NCI-H2171 (cell line): ENCODE measurements around the gene SPDYE4.

Experiments used
- DNase-seq: peaks from one replicate; lab custom pipeline; 2025; lab: John Stamatoyannopoulos, UW

The SPDYE4 gene

GRCh38 chr17:8741366-8741765, 17.0 kb downstream of the SPDYE4 start:
- DNase-seq, result no peak

GRCh38 chr17:8740486-8740885, 17.9 kb downstream of the SPDYE4 start:
- no peak for DNase-seq

GRCh38 chr17:8739097-8739496, 19.2 kb downstream of the SPDYE4 start:
- no peak for DNase-seq

- no peak for DNase-seq
Measured at GRCh38 chr17:8736796-8737195, 21.6 kb downstream of the SPDYE4 start.

GRCh38 chr17:8736362-8736761, 22.0 kb downstream of the SPDYE4 start:
- DNase-seq, result no peak

- DNase-seq, result no peak
Measured at GRCh38 chr17:8735336-8735939, 22.9 kb downstream of the SPDYE4 start.

- DNase-seq, result no peak
Measured at GRCh38 chr17:8734876-8735275, 23.5 kb downstream of the SPDYE4 start.

- no peak for DNase-seq
Measured at GRCh38 chr17:8732406-8733085, 25.8 kb downstream of the SPDYE4 start.

- no peak for DNase-seq
Measured at GRCh38 chr17:8729860-8730259, 28.5 kb downstream of the SPDYE4 start.

GRCh38 chr17:8729421-8729820, 28.9 kb downstream of the SPDYE4 start:
- no peak for DNase-seq

GRCh38 chr17:8728971-8729370, 29.4 kb downstream of the SPDYE4 start:
- no peak for DNase-seq

- no peak for DNase-seq
Measured at GRCh38 chr17:8728251-8728938, 30.0 kb downstream of the SPDYE4 start.

- no peak for DNase-seq
Measured at GRCh38 chr17:8726941-8727555, 31.3 kb downstream of the SPDYE4 start.

- no peak for DNase-seq
Measured at GRCh38 chr17:8725881-8726876, 32.2 kb downstream of the SPDYE4 start.

- no peak for DNase-seq
Measured at GRCh38 chr17:8724451-8724850, 33.9 kb downstream of the SPDYE4 start.

GRCh38 chr17:8720596-8720995, 37.8 kb downstream of the SPDYE4 start:
- no peak for DNase-seq

GRCh38 chr17:8719291-8720246, 38.8 kb downstream of the SPDYE4 start:
- no peak for DNase-seq

GRCh38 chr17:8718001-8718563, 40.3 kb downstream of the SPDYE4 start:
- no peak for DNase-seq

GRCh38 chr17:8713878-8714277, 44.5 kb downstream of the SPDYE4 start:
- no peak for DNase-seq

GRCh38 chr17:8713315-8713714, 45.0 kb downstream of the SPDYE4 start:
- DNase-seq, result no peak
